IMR-90 (cell line): ENCODE data around the gene STUM. TPM values are rescaled to one million over a fixed set of nuclear protein-coding genes. Genes with fewer than 3 reads are reported as not detected.

ENCODE experiments used
- ATAC-seq: fragments of 200-7000 bp; cut with Tn5 transposase; 2 replicates; pipeline ENCODE4 v1.9.1; 2020; ENCODE audit warnings: low read depth, mild to moderate bottlenecking, moderate library complexity
- BruUV-seq: library from RNA; stranded (reverse); fragments of 400-500 nt; replicated peaks from 2 replicates; lab custom pipeline; 2021; lab: Mats Ljungman, UMichigan
- CTCF ChIA-PET: fragments of 300-600 bp; formaldehyde crosslinking; extraction: SDS; loops from one replicate; lab custom pipeline; 2021; ENCODE audit warnings: antibody characterized with exemption; lab: Yijun Ruan, JAX
- POLR2A ChIA-PET: fragments of 300-600 bp; sonication (Branson Sonifier 250); formaldehyde crosslinking; loops from one replicate; lab custom pipeline; 2022; ENCODE audit warnings: antibody characterized with exemption; ENCODE audit not compliant: unreplicated experiment; lab: Charles Lee
- DNase-seq: peaks from one replicate; pipeline ENCODE4 v3.0.0; 2013
- H2AFZ ChIP-seq: replicated peaks from 2 replicates; pipeline ENCODE3; 2013; ENCODE audit warnings: low read length, mild to moderate bottlenecking; ENCODE audit not compliant: poor library complexity
- H2AK5ac ChIP-seq: 2 replicates; pipeline ENCODE4 v1.6.1; 2013; ENCODE audit warnings: low read depth, low read length, inconsistent platforms
- H2AK9ac ChIP-seq: replicated peaks from 2 replicates; pipeline ENCODE3; 2013; ENCODE audit warnings: mild to moderate bottlenecking, low read depth, low read length, moderate library complexity; ENCODE audit not compliant: poor library complexity
- H2BK120ac ChIP-seq: 2 replicates; pipeline ENCODE4 v1.6.1; 2013; ENCODE audit warnings: low read depth, low read length, inconsistent platforms
- H2BK15ac ChIP-seq: 3 replicates; pipeline ENCODE4 v1.6.1; 2013; ENCODE audit warnings: low read depth, low read length, inconsistent platforms
- H2BK20ac ChIP-seq: 2 replicates; pipeline ENCODE4 v1.6.1; 2013; ENCODE audit warnings: low read depth, mild to moderate bottlenecking, inconsistent platforms, low read length, moderate library complexity
- H2BK5ac ChIP-seq: 2 replicates; pipeline ENCODE4 v1.6.1; 2013; ENCODE audit warnings: mild to moderate bottlenecking, low read depth, low read length, inconsistent platforms; ENCODE audit not compliant: poor library complexity, severe bottlenecking
- H3K14ac ChIP-seq: replicated peaks from 2 replicates; pipeline ENCODE4 v1.6.1; 2013; ENCODE audit warnings: low read depth, low read length, inconsistent platforms
- H3K18ac ChIP-seq: 2 replicates; pipeline ENCODE4 v1.6.1; 2013; ENCODE audit warnings: low read depth, low read length, control low read depth
- H3K23ac ChIP-seq: 2 replicates; pipeline ENCODE4 v1.6.1; 2013; ENCODE audit warnings: low read depth, low read length, inconsistent platforms
- H3K27ac ChIP-seq: 2 replicates; pipeline ENCODE4 v1.5.1; 2013; ENCODE audit warnings: mild to moderate bottlenecking, control low read depth, low read length; ENCODE audit not compliant: insufficient read depth
- H3K27me3 ChIP-seq: 2 replicates; pipeline ENCODE4 v1.6.1; 2013; ENCODE audit warnings: low read length; ENCODE audit not compliant: control insufficient read depth, insufficient read depth
- H3K36me3 ChIP-seq: 2 replicates; pipeline ENCODE4 v1.6.1; 2013; ENCODE audit warnings: low read length, mixed read lengths; ENCODE audit not compliant: control insufficient read depth, insufficient read depth
- H3K4ac ChIP-seq: 2 replicates; pipeline ENCODE4 v1.6.1; 2013; ENCODE audit warnings: low read depth, low read length, inconsistent platforms
- H3K4me1 ChIP-seq: 2 replicates; pipeline ENCODE4 v1.6.1; 2013; ENCODE audit warnings: low read length, mixed read lengths; ENCODE audit not compliant: control insufficient read depth, insufficient read depth
- H3K4me2 ChIP-seq: 2 replicates; pipeline ENCODE4 v1.6.1; 2013; ENCODE audit warnings: low read depth, mild to moderate bottlenecking, control low read depth, low read length, moderate library complexity
- H3K4me3 ChIP-seq: 2 replicates; pipeline ENCODE4 v1.5.1; 2013; ENCODE audit warnings: low read depth, mild to moderate bottlenecking, control low read depth, low read length, moderate library complexity; ENCODE audit not compliant: insufficient read depth
- H3K56ac ChIP-seq: 2 replicates; pipeline ENCODE4 v1.6.1; 2013; ENCODE audit warnings: low read length, inconsistent platforms; ENCODE audit not compliant: insufficient read depth; ENCODE audit errors: extremely low read depth
- H3K79me1 ChIP-seq, 2 experiments: 2 replicates each; pipeline ENCODE4 v1.6.1; 2013; ENCODE audit warnings: low read length in 2 of 2, inconsistent platforms in 1 of 2, low read depth in 1 of 2
- H3K9ac ChIP-seq: 2 replicates; pipeline ENCODE4 v1.6.1; 2013; ENCODE audit warnings: low read depth, low read length, control low read depth
- H3K9me1 ChIP-seq: 2 replicates; pipeline ENCODE4 v1.6.1; 2013; ENCODE audit warnings: low read length, inconsistent platforms; ENCODE audit not compliant: insufficient read depth
- H3K9me3 ChIP-seq: 2 replicates; pipeline ENCODE4 v1.6.1; 2013; ENCODE audit warnings: low read length; ENCODE audit not compliant: control insufficient read depth, insufficient read depth
- H4K20me1 ChIP-seq: 2 replicates; pipeline ENCODE4 v1.6.1; 2013; ENCODE audit warnings: low read length, inconsistent platforms; ENCODE audit not compliant: insufficient read depth
- H4K5ac ChIP-seq: 2 replicates; pipeline ENCODE4 v1.6.1; 2013; ENCODE audit warnings: mild to moderate bottlenecking, low read depth, low read length, control low read depth
- H4K8ac ChIP-seq, 2 experiments: 2 replicates each; pipeline ENCODE4 v1.6.1; 2013; ENCODE audit warnings: low read depth in 2 of 2, low read length in 2 of 2, control low read depth in 1 of 2, inconsistent platforms in 1 of 2
- H4K91ac ChIP-seq: 2 replicates; pipeline ENCODE4 v1.6.1; 2013; ENCODE audit warnings: low read depth, low read length, inconsistent platforms; ENCODE audit not compliant: insufficient read depth
- BHLHE40 ChIP-seq: fragments of 150-350 bp; IDR thresholded peaks from 2 replicates; pipeline ENCODE4 v1.6.1; 2016; ENCODE audit warnings: mild to moderate bottlenecking, low read depth, low read length
- CHD1 ChIP-seq: IDR thresholded peaks from 2 replicates; pipeline ENCODE4 v1.6.1; 2012; ENCODE audit warnings: low read depth, low read length, improper control_type of control experiment
- CTCF ChIP-seq: conservative IDR thresholded peaks from 2 replicates; pipeline ENCODE4 v1.5.1; 2012; ENCODE audit warnings: mild to moderate bottlenecking, low read depth, low read length, improper control_type of control experiment
- ELK1 ChIP-seq: fragments of 150-350 bp; IDR thresholded peaks from 2 replicates; pipeline ENCODE4 v1.6.1; 2016; ENCODE audit warnings: low read depth, mild to moderate bottlenecking, low read length, moderate library complexity, borderline replicate concordance
- FOS ChIP-seq: fragments of 150-350 bp; IDR thresholded peaks from 2 replicates; pipeline ENCODE4 v1.6.1; 2016; ENCODE audit warnings: low read depth, low read length
- MAFK ChIP-seq: IDR thresholded peaks from 2 replicates; pipeline ENCODE4 v1.6.1; 2012; ENCODE audit warnings: low read depth, low read length, improper control_type of control experiment
- MAZ ChIP-seq: IDR thresholded peaks from 2 replicates; pipeline ENCODE4 v1.6.1; 2012; ENCODE audit warnings: low read depth, mild to moderate bottlenecking, low read length, improper control_type of control experiment, moderate library complexity, borderline replicate concordance
- MXI1 ChIP-seq: IDR thresholded peaks from 2 replicates; pipeline ENCODE4 v1.6.1; 2012; ENCODE audit warnings: low read depth, mild to moderate bottlenecking, low read length, moderate library complexity, borderline replicate concordance
- NFE2L2 ChIP-seq: fragments of 150-350 bp; IDR thresholded peaks from 2 replicates; pipeline ENCODE4 v1.6.1; 2016; ENCODE audit warnings: low read depth, mild to moderate bottlenecking, low read length
- POLR2A ChIP-seq: IDR thresholded peaks from 2 replicates; pipeline ENCODE4 v1.6.1; 2012; ENCODE audit warnings: mild to moderate bottlenecking, low read depth, low read length
- RAD21 ChIP-seq: IDR thresholded peaks from 2 replicates; pipeline ENCODE4 v1.6.1; 2012; ENCODE audit warnings: low read length, improper control_type of control experiment
- RCOR1 ChIP-seq: IDR thresholded peaks from 2 replicates; pipeline ENCODE4 v1.6.1; 2012; ENCODE audit warnings: mild to moderate bottlenecking, low read length, improper control_type of control experiment; ENCODE audit not compliant: insufficient replicate concordance
- RFX5 ChIP-seq: IDR thresholded peaks from 2 replicates; pipeline ENCODE4 v1.8.0; 2012; ENCODE audit warnings: low read depth, mild to moderate bottlenecking, low read length, moderate library complexity
- SMC3 ChIP-seq: fragments of 150-350 bp; IDR thresholded peaks from 2 replicates; pipeline ENCODE4 v1.6.1; 2016; ENCODE audit warnings: low read depth, mild to moderate bottlenecking, antibody characterized with exemption, low read length, moderate library complexity
- USF2 ChIP-seq: fragments of 150-350 bp; IDR thresholded peaks from 2 replicates; pipeline ENCODE4 v1.6.1; 2017; ENCODE audit warnings: mild to moderate bottlenecking, antibody characterized with exemption, low read length, low read depth
- WGBS, 2 experiments: methylation state at CpG; one replicate each; pipeline versions ENCODE4 v1.1.5 to v1.1.7; 2013; ENCODE audit warnings: missing lambda C conversion rate in 2 of 2; ENCODE audit not compliant: insufficient read length in 1 of 2; ENCODE audit errors: extremely low coverage in 2 of 2; 5-methylcytosine and 5-hydroxymethylcytosine counted together
- dilution Hi-C: fragments of 300-500 bp; cut with HindIII; formaldehyde crosslinking; loops from one replicate; pipeline ENCODE4 v1.14.3; 2018; ENCODE audit warnings: low sequenced_read_pairs; ENCODE audit not compliant: unreplicated experiment
- in situ Hi-C: fragments of 300-500 bp; cut with MboI; formaldehyde crosslinking; loops from 3 replicates; pipeline ENCODE4 v1.14.3; 2019; ENCODE audit warnings: low sequenced_read_pairs, inconsistent platforms, mixed read lengths
- intact Hi-C: fragments of 100-400 bp; cut with micrococcal nuclease; formaldehyde crosslinking; loops from 2 replicates; pipeline ENCODE4 v1.10.0; 2022
- polyA plus RNA-seq, 3 experiments: library from polyadenylated mRNA; depleted of rRNA; stranded (reverse); fragments of >200 nt; gene quantifications; 2 replicates each; pipeline ENCODE4 v1.2.3, GENCODE V29; 2012; ENCODE audit warnings: low replicate concordance in 1 of 3
- total RNA-seq: library from RNA; depleted of rRNA; stranded (reverse); fragments of >200 nt; gene quantifications from 2 replicates; pipeline ENCODE4 v1.2.3, GENCODE V29; 2012

STUM gene
- total and polyA plus RNA-seq, 2 of the 4 experiments (the other 2 are of a cell fraction), result not detected

GRCh38 chr1:226633541-226634165 lies 85.1 kb downstream of the STUM start:
- Histone ChIP-seq H3K9ac (no peak overlapping the region), H3K9me3 (no peaks in the 10 kb centered on the region), H2AFZ (peak overlapping the region; percentile 59), H3K27ac (no peak overlapping the region), H3K9me1 (no peaks in the 10 kb centered on the region), H3K23ac (no peak overlapping the region), H4K5ac (no peak overlapping the region), H4K20me1 (no peaks in the 10 kb centered on the region), H4K91ac (no peak overlapping the region), H2AK5ac (no peak overlapping the region), H4K8ac (no peak overlapping the region), H3K4me1 (no peaks in the 10 kb centered on the region), H2BK5ac (no peak overlapping the region), H3K56ac (no peak overlapping the region), H2BK120ac (no peak overlapping the region), H3K4me3 (no peak overlapping the region), H2AK9ac (no peak overlapping the region), H3K36me3 (no peaks in the 10 kb centered on the region; the same call in 1 of the 2 replicates), H3K27me3 (no peaks in the 10 kb centered on the region; the same call in 1 of the 2 replicates), H2BK15ac (no peak overlapping the region), H3K18ac (no peak overlapping the region), H3K4ac (no peak overlapping the region), H2BK20ac (no peak overlapping the region), H3K14ac (no peak overlapping the region), H3K4me2 (no peak overlapping the region), H3K79me1 (no peaks in the 10 kb centered on the region)
- CTCF ChIA-PET, result interaction anchor here (1.3 to 2.8 kb wide), 2 partner anchors 86 to 195 kb away, joined by 3 to 10 read pairs; no protein-coding TSS in a partner anchor
- BruUV-seq, result no TSS peak
- dilution Hi-C loops, result no loop called here
- intact Hi-C loops, result loop anchor here (1.0 to 2.0 kb wide), 3 partner anchors 69 to 195 kb away; partner anchors contain the start of gene ITPKB
- POLR2A ChIA-PET, result no interaction called here
- DNase-seq, result no peak
- in situ Hi-C loops, result loop anchor here (10.0 kb wide), 2 partner anchors 101 to 801 kb away; partner anchors contain the start of gene ITPKB
- ATAC-seq, result no peak
- 51% methylated on average over 2 of the region's 7 CpGs; no CpG with 5 or more reads in 1 of the 2 experiments for WGBS, 2 experiments
- TF ChIP-seq RFX5 (no peak), ELK1 (no peak), CHD1 (no peak), MAZ (no peak), RAD21 (no peak), CTCF (no peak), RCOR1 (no peak), NFE2L2 (no peak), MAFK (no peak), BHLHE40 (no peak), USF2 (no peak), MXI1 (no peak), POLR2A (no peak), FOS (no peak), SMC3 (no peak)
